DOHH2 (cell line): ENCODE measurements around the gene FAM124B.

Experiments
- H3F3A ChIP-seq: fragments of 200-600 bp; sonication (generic), shearing (Covaris generic); 2 replicates; pipeline ENCODE4 v1.6.0; 2016; ENCODE audit warnings: antibody characterized with exemption, mild to moderate bottlenecking; ENCODE audit not compliant: control insufficient read depth, insufficient read depth
- H3K27ac ChIP-seq: fragments of 200-600 bp; sonication (generic); 2 replicates; pipeline ENCODE4 v1.5.1; 2014; ENCODE audit warnings: low read depth, mild to moderate bottlenecking, low read length, moderate library complexity
- H3K27me3 ChIP-seq: fragments of 200-600 bp; sonication (generic); 2 replicates; pipeline ENCODE4 v1.6.1; 2014; ENCODE audit warnings: mild to moderate bottlenecking, low read length, mixed read lengths; ENCODE audit not compliant: control insufficient read depth
- H3K36me3 ChIP-seq: fragments of 200-600 bp; sonication (generic); 2 replicates; pipeline ENCODE4 v1.6.1; 2014; ENCODE audit warnings: mild to moderate bottlenecking, low read length, moderate library complexity, mixed read lengths; ENCODE audit not compliant: control insufficient read depth
- H3K4me1 ChIP-seq: fragments of 200-600 bp; sonication (generic); 2 replicates; pipeline ENCODE4 v1.6.1; 2014; ENCODE audit warnings: mild to moderate bottlenecking, low read length, mixed read lengths; ENCODE audit not compliant: control insufficient read depth
- H3K4me2 ChIP-seq: fragments of 200-600 bp; sonication (generic); 2 replicates; pipeline ENCODE4 v1.6.0; 2014; ENCODE audit warnings: mild to moderate bottlenecking, low read length, moderate library complexity
- H3K4me3 ChIP-seq: fragments of 200-600 bp; sonication (generic); 2 replicates; pipeline ENCODE4 v1.5.1; 2014; ENCODE audit warnings: mild to moderate bottlenecking, low read length, mixed read lengths
- H3K79me2 ChIP-seq: fragments of 200-600 bp; sonication (generic); 2 replicates; pipeline ENCODE4 v1.6.1; 2014; ENCODE audit warnings: mild to moderate bottlenecking, low read length, mixed read lengths; ENCODE audit not compliant: control insufficient read depth
- H3K9me2 ChIP-seq: fragments of 200-600 bp; sonication (generic); replicated peaks from 2 replicates; pipeline ENCODE4 v1.6.1; 2014; ENCODE audit warnings: mild to moderate bottlenecking, low read length, mixed read lengths; ENCODE audit not compliant: control insufficient read depth
- H3K9me3 ChIP-seq: fragments of 200-600 bp; sonication (generic); 2 replicates; pipeline ENCODE4 v1.6.1; 2014; ENCODE audit warnings: antibody characterized with exemption, low read length, mixed read lengths; ENCODE audit not compliant: control insufficient read depth, insufficient read depth
- H4K20me1 ChIP-seq: fragments of 200-600 bp; sonication (generic); 2 replicates; pipeline ENCODE4 v1.6.0; 2014; ENCODE audit warnings: low read depth, mild to moderate bottlenecking, antibody characterized with exemption, low read length, moderate library complexity; ENCODE audit not compliant: control insufficient read depth, insufficient read depth
- CTCF ChIP-seq: fragments of 200-600 bp; sonication (generic); IDR thresholded peaks from one replicate; pipeline ENCODE4 v1.5.1; 2014; ENCODE audit warnings: antibody characterized with exemption, mild to moderate bottlenecking, low read depth, low read length; ENCODE audit not compliant: poor library complexity, severe bottlenecking
- EZH2phosphoT487 ChIP-seq: fragments of 200-600 bp; sonication (generic); IDR thresholded peaks from 2 replicates; pipeline ENCODE4 v1.6.1; 2017; ENCODE audit warnings: borderline replicate concordance, mild to moderate bottlenecking, antibody characterized with exemption, low read length, moderate library complexity, mixed read lengths

The FAM124B gene

GRCh38 chr2:224347176-224348051 is 54.5 kb downstream of the FAM124B start:
- H3K9me2 ChIP-seq = no peaks in the 10 kb centered on the region
- H3K36me3 ChIP-seq = no peaks in the 10 kb centered on the region
- peaks cover 8% of the 10 kb centered on the region; the same call in 1 of the 2 replicates for H3K27me3 ChIP-seq
- H3F3A ChIP-seq = no peaks in the 10 kb centered on the region
- no peaks in the 10 kb centered on the region for H4K20me1 ChIP-seq
- H3K27ac ChIP-seq = no peak overlapping the region
- no peaks in the 10 kb centered on the region for H3K4me1 ChIP-seq
- H3K4me2 ChIP-seq = no peak overlapping the region
- no peak for TF ChIP-seq EZH2phosphoT487
- TF ChIP-seq CTCF = no peak
- no peaks in the 10 kb centered on the region for H3K79me2 ChIP-seq
- H3K9me3 ChIP-seq = no peaks in the 10 kb centered on the region
- no peak overlapping the region for H3K4me3 ChIP-seq

- no peaks in the 10 kb centered on the region for H4K20me1 ChIP-seq
Observed at GRCh38 chr2:224345492-224345891, 56.4 kb downstream of the FAM124B start.

GRCh38 chr2:224343226-224343625 is 58.7 kb downstream of the FAM124B start:
- no peaks in the 10 kb centered on the region for H4K20me1 ChIP-seq
- H3K4me2 ChIP-seq = no peak overlapping the region
- H3K79me2 ChIP-seq = no peaks in the 10 kb centered on the region
- H3K9me3 ChIP-seq = no peaks in the 10 kb centered on the region
- H3K9me2 ChIP-seq = no peaks in the 10 kb centered on the region
- 0 out of 2 replicates have a peak, but pooled peaks cover 3% of the 10 kb centered on the region for H3K27me3 ChIP-seq
- TF ChIP-seq CTCF (no peak), EZH2phosphoT487 (no peak)
- no peak overlapping the region for H3K4me3 ChIP-seq
- H3F3A ChIP-seq = no peaks in the 10 kb centered on the region
- no peak overlapping the region for H3K27ac ChIP-seq
- H3K36me3 ChIP-seq = no peaks in the 10 kb centered on the region
- H3K4me1 ChIP-seq = no peaks in the 10 kb centered on the region

More at GRCh38 chr2:224345492-224345891, 56.4 kb downstream of the FAM124B start:
- 0 out of 2 replicates have a peak, but pooled peaks cover 3% of the 10 kb centered on the region for H3K27me3 ChIP-seq
- H3K79me2 ChIP-seq = no peaks in the 10 kb centered on the region
- H3K4me1 ChIP-seq = no peaks in the 10 kb centered on the region
- H3K4me3 ChIP-seq = no peak overlapping the region
- H3K9me2 ChIP-seq = no peaks in the 10 kb centered on the region
- no peak overlapping the region for H3K27ac ChIP-seq
- TF ChIP-seq EZH2phosphoT487 (no peak), CTCF (no peak)
- H3K36me3 ChIP-seq = no peaks in the 10 kb centered on the region
- no peaks in the 10 kb centered on the region for H3K9me3 ChIP-seq
- no peak overlapping the region for H3K4me2 ChIP-seq
- no peaks in the 10 kb centered on the region for H3F3A ChIP-seq
